ENCODE data around the gene PICALM. TPM values are rescaled to one million over a fixed set of nuclear protein-coding genes. Genes with fewer than 3 reads are reported as not detected.

The PICALM gene
- polyA plus RNA-seq, 2 of the 4 experiments (the other 2 are of a cell fraction), result 113 to 195 TPM

DNA sequence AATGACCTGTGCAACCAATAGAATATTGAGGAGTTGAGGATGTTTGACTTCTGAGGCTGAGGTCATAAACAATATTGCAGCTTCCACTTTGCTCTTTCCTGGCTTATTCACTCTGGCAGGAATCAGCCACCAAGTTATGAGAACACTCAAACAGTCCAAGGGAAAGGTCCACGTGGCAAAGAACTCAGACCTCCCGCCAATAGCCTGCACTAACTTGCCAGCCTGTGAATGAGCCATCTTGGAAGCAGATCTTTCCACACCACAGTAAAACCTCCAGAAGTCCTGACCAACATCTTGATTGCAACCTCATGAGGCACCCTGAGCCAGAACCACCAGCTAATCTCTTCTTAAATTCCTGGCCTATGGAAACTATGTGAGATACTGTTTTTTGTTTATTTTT, 22.7 kb upstream of the PICALM start:
- ChIA-PET POLR2A (no interaction called here), CTCF (interaction anchor here (1.5 kb wide), 1 partner anchor 50 kb away, joined by 3 read pairs; no protein-coding TSS in a partner anchor)
- Histone ChIP-seq H3K27ac (no peak overlapping the region), H3K4me1 (no peaks in the 10 kb centered on the region), H3K4me2 (no peak overlapping the region), H3K9me3 (no peaks in the 10 kb centered on the region), H3K4me3 (no peak overlapping the region)
- TF ChIP-seq, protein P1, sequence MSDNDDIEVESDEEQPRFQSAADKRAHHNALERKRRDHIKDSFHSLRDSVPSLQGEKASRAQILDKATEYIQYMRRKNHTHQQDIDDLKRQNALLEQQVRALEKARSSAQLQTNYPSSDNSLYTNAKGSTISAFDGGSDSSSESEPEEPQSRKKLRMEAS (IDR thresholded peaks at IDR 0.05), result no peak
- TF ChIP-seq CEBPB (IDR thresholded peaks at IDR 0.05), result no peak
- no peak for TF ChIP-seq CBX8 (IDR thresholded peaks at IDR 0.05)
- no peak for TF ChIP-seq MAFK (IDR thresholded peaks at IDR 0.05; ENCODE audit: partially characterized antibody)
- TF ChIP-seq SMC3 (IDR thresholded peaks at IDR 0.05), result no peak
- TF ChIP-seq ZNF302 (CRISPR knock-in tag; IDR thresholded peaks at IDR 0.05), result no peak
- no peak for TF ChIP-seq TP53 (CRISPR knock-in tag; IDR thresholded peaks at IDR 0.05)
- TF ChIP-seq, protein P2, sequence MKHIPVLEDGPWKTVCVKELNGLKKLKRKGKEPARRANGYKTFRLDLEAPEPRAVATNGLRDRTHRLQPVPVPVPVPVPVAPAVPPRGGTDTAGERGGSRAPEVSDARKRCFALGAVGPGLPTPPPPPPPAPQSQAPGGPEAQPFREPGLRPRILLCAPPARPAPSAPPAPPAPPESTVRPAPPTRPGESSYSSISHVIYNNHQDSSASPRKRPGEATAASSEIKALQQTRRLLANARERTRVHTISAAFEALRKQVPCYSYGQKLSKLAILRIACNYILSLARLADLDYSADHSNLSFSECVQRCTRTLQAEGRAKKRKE (CRISPR knock-in tag; IDR thresholded peaks at IDR 0.05; ENCODE audit: low read depth), result no peak
- TF ChIP-seq MYC (IDR thresholded peaks at IDR 0.05; ENCODE audit: borderline replicate concordance, low read length), result no peak
- TF ChIP-seq RFX5 (IDR thresholded peaks at IDR 0.05), result no peak
- TF ChIP-seq POLR2A (IDR thresholded peaks at IDR 0.05; ENCODE audit: low read length), result no peak
- TF ChIP-seq CHD2 (IDR thresholded peaks at IDR 0.05; ENCODE audit: low read length, partially characterized antibody), result no peak
- no peak for DNase-seq (ENCODE audit: low read depth in 1 of 2, low spot score in 1 of 2)
- 71% methylated on average over 2 of the region's 2 CpGs for WGBS (ENCODE audit: missing lambda C conversion rate)
- ATAC-seq, result no peak
- FAIRE-seq, result no peak

DNA sequence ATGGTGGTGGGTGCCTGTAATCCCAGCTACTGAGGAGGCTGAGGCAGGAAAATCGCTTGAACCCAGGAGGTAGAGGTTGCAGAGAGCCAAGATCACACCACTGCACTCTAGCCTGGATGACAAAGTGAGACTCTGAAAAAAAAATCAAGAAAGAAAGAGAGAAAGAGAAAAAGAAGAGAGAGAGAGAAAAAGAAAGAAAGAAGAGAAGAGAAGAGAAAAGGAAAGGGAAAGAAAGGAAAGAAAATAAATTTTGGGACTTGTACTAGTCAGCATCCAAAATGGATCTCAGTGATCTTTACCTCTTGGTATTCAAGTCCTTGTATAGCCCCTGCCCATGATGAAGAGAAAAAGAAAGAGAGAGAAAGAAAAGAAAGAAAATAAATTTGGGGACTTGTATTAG, 22.2 kb upstream of the PICALM start:
- POLR2A ChIA-PET, result no interaction called here
- no peak overlapping the region for H3K4me3 ChIP-seq
- TF ChIP-seq, protein P3, sequence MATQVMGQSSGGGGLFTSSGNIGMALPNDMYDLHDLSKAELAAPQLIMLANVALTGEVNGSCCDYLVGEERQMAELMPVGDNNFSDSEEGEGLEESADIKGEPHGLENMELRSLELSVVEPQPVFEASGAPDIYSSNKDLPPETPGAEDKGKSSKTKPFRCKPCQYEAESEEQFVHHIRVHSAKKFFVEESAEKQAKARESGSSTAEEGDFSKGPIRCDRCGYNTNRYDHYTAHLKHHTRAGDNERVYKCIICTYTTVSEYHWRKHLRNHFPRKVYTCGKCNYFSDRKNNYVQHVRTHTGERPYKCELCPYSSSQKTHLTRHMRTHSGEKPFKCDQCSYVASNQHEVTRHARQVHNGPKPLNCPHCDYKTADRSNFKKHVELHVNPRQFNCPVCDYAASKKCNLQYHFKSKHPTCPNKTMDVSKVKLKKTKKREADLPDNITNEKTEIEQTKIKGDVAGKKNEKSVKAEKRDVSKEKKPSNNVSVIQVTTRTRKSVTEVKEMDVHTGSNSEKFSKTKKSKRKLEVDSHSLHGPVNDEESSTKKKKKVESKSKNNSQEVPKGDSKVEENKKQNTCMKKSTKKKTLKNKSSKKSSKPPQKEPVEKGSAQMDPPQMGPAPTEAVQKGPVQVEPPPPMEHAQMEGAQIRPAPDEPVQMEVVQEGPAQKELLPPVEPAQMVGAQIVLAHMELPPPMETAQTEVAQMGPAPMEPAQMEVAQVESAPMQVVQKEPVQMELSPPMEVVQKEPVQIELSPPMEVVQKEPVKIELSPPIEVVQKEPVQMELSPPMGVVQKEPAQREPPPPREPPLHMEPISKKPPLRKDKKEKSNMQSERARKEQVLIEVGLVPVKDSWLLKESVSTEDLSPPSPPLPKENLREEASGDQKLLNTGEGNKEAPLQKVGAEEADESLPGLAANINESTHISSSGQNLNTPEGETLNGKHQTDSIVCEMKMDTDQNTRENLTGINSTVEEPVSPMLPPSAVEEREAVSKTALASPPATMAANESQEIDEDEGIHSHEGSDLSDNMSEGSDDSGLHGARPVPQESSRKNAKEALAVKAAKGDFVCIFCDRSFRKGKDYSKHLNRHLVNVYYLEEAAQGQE (IDR thresholded peaks at IDR 0.05), result no peak
- TF ChIP-seq EP300 (IDR thresholded peaks at IDR 0.05), result no peak
- no peak for TF ChIP-seq ZSCAN20 (CRISPR knock-in tag; IDR thresholded peaks at IDR 0.05)
- TF ChIP-seq, protein P4, sequence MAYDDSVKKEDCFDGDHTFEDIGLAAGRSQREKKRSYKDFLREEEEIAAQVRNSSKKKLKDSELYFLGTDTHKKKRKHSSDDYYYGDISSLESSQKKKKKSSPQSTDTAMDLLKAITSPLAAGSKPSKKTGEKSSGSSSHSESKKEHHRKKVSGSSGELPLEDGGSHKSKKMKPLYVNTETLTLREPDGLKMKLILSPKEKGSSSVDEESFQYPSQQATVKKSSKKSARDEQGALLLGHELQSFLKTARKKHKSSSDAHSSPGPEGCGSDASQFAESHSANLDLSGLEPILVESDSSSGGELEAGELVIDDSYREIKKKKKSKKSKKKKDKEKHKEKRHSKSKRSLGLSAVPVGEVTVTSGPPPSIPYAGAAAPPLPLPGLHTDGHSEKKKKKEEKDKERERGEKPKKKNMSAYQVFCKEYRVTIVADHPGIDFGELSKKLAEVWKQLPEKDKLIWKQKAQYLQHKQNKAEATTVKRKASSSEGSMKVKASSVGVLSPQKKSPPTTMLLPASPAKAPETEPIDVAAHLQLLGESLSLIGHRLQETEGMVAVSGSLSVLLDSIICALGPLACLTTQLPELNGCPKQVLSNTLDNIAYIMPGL (CRISPR knock-in tag; IDR thresholded peaks at IDR 0.05; ENCODE audit: borderline replicate concordance), result no peak
- no peak for TF ChIP-seq CHD4 (IDR thresholded peaks at IDR 0.05; ENCODE audit: borderline replicate concordance)
- TF ChIP-seq PHF8 (IDR thresholded peaks at IDR 0.05; ENCODE audit: borderline replicate concordance, low read depth), result no peak
- TF ChIP-seq KDM5A (IDR thresholded peaks at IDR 0.05), result no peak
- CTCF ChIA-PET, result no interaction called here
- no peak overlapping the region for H3K4me2 ChIP-seq
- no peak for FAIRE-seq
- WGBS (ENCODE audit: missing lambda C conversion rate), result 0% methylated on average over 1 of the region's 1 CpG
- ATAC-seq, result no peak
- no peaks in the 10 kb centered on the region for H3K9me3 ChIP-seq
- no peak for DNase-seq (ENCODE audit: low read depth in 1 of 2, low spot score in 1 of 2)
- no peak overlapping the region for H3K27ac ChIP-seq
- no peaks in the 10 kb centered on the region for H3K4me1 ChIP-seq

DNA sequence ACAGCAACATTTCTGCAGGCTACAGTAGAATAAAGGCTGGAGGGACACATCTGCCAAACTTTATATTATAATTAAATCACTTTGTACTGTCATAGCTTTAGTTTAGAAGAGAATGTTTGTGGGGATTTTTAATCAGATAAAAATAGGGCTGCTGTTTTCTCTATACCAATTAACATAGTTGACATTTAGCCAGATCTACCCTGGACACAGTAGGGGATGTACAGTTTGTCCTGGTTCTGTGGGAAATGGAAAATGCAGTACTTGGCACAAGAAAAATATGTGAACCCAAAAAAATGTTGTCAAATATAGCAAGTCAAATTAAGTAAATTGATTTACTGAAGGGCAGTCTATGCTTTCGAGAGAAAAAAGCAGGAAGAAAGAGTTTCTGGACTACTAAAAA, 20.8 kb upstream of the PICALM start:
- Histone ChIP-seq H3K4me1 (no peaks in the 10 kb centered on the region), H3K4me3 (no peak overlapping the region), H3K4me2 (no peak overlapping the region), H3K27ac (no peak overlapping the region), H3K9me3 (no peaks in the 10 kb centered on the region)
- ChIA-PET CTCF (no interaction called here), POLR2A (no interaction called here)
- DNase-seq (ENCODE audit: low read depth in 1 of 2, low spot score in 1 of 2) (no peak), FAIRE-seq (no peak), ATAC-seq (no peak)
- WGBS (ENCODE audit: missing lambda C conversion rate), result 79% methylated on average over 1 of the region's 1 CpG
- TF ChIP-seq POLR2AphosphoS2 (conservative IDR thresholded peaks at IDR 0.05; ENCODE audit: low read length) (no peak), SMC3 (IDR thresholded peaks at IDR 0.05) (no peak), ZNF302 (CRISPR knock-in tag; IDR thresholded peaks at IDR 0.05) (no peak), HDAC2 (IDR thresholded peaks at IDR 0.05) (no peak), KDM5A (IDR thresholded peaks at IDR 0.05) (no peak), JUN (IDR thresholded peaks at IDR 0.05) (no peak), GATA3 (IDR thresholded peaks at IDR 0.05; ENCODE audit: borderline replicate concordance) (no peak), FOXS1 (CRISPR knock-in tag; IDR thresholded peaks at IDR 0.05) (no peak), PHF8 (IDR thresholded peaks at IDR 0.05; ENCODE audit: borderline replicate concordance, low read depth) (no peak), ZSCAN20 (CRISPR knock-in tag; IDR thresholded peaks at IDR 0.05) (no peak), RNF2 (IDR thresholded peaks at IDR 0.05; ENCODE audit: borderline replicate concordance, low read depth) (no peak), CEBPB (IDR thresholded peaks at IDR 0.05) (no peak), RARB (CRISPR knock-in tag; IDR thresholded peaks at IDR 0.05) (no peak), ESRRA (IDR thresholded peaks at IDR 0.05; ENCODE audit: borderline replicate concordance, low read length) (no peak), CBX2 (IDR thresholded peaks at IDR 0.05; ENCODE audit: borderline replicate concordance, low read depth) (no peak)
- TF ChIP-seq, protein P5, sequence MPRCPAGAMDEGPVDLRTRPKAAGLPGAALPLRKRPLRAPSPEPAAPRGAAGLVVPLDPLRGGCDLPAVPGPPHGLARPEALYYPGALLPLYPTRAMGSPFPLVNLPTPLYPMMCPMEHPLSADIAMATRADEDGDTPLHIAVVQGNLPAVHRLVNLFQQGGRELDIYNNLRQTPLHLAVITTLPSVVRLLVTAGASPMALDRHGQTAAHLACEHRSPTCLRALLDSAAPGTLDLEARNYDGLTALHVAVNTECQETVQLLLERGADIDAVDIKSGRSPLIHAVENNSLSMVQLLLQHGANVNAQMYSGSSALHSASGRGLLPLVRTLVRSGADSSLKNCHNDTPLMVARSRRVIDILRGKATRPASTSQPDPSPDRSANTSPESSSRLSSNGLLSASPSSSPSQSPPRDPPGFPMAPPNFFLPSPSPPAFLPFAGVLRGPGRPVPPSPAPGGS (IDR thresholded peaks at IDR 0.05), result no peak

Data from A549 (cell line).